A673 (cell line): ENCODE data around the gene SHE. TPM values are rescaled to one million over a fixed set of nuclear protein-coding genes. Genes with fewer than 3 reads are reported as not detected.

Experiments used
- BruUV-seq: library from RNA; stranded (reverse); fragments of 400-500 nt; replicated peaks from 2 replicates; lab custom pipeline; 2021; lab: Mats Ljungman, UMichigan
- CTCF ChIA-PET: fragments of 300-600 bp; sonication (Branson Sonifier 250); formaldehyde crosslinking; loops from one replicate; lab custom pipeline; 2022; ENCODE audit warnings: antibody characterized with exemption; lab: Charles Lee
- POLR2A ChIA-PET: fragments of 300-600 bp; sonication (Branson Sonifier 250); formaldehyde crosslinking; loops from one replicate; lab custom pipeline; 2022; ENCODE audit warnings: antibody characterized with exemption; ENCODE audit not compliant: low non-redundant PET; lab: Charles Lee
- DNase-seq: peaks from one replicate; pipeline ENCODE4 v3.0.0-alpha.2; 2015; ENCODE audit warnings: low spot score
- H3K27ac ChIP-seq: fragments of 200-600 bp; sonication (generic); 2 replicates; pipeline ENCODE4 v1.5.1; 2016; ENCODE audit warnings: mixed run types, low read depth, mild to moderate bottlenecking, mixed read lengths, antibody characterized with exemption, low read length; ENCODE audit not compliant: poor library complexity, severe bottlenecking
- H3K27me3 ChIP-seq: fragments of 200-600 bp; sonication (generic); replicated peaks from 2 replicates; pipeline ENCODE4 v1.6.1; 2017; ENCODE audit warnings: mixed run types, low read depth, mild to moderate bottlenecking, mixed read lengths, antibody characterized with exemption, low read length; ENCODE audit not compliant: insufficient read depth, poor library complexity
- H3K36me3 ChIP-seq: fragments of 200-600 bp; sonication (generic); 2 replicates; pipeline ENCODE4 v1.6.1; 2016; ENCODE audit warnings: mixed run types, mild to moderate bottlenecking, mixed read lengths, antibody characterized with exemption, low read length; ENCODE audit not compliant: insufficient read depth, poor library complexity, severe bottlenecking
- H3K4me1 ChIP-seq: fragments of 200-600 bp; sonication (generic); 2 replicates; pipeline ENCODE4 v1.6.1; 2017; ENCODE audit warnings: mixed run types, mild to moderate bottlenecking, mixed read lengths, antibody characterized with exemption, low read length; ENCODE audit not compliant: insufficient read depth, poor library complexity, severe bottlenecking
- H3K4me3 ChIP-seq: fragments of 200-600 bp; sonication (generic); 2 replicates; pipeline ENCODE4 v1.5.1; 2016; ENCODE audit warnings: low read depth, mixed run types, mild to moderate bottlenecking, mixed read lengths, low read length; ENCODE audit not compliant: poor library complexity, severe bottlenecking
- H3K9me3 ChIP-seq: fragments of 200-600 bp; sonication (generic); 2 replicates; pipeline ENCODE4 v1.6.1; 2016; ENCODE audit warnings: mixed run types, low read depth, mild to moderate bottlenecking, mixed read lengths, antibody characterized with exemption, low read length; ENCODE audit not compliant: poor library complexity, severe bottlenecking
- CTCF ChIP-seq: fragments of 300-800, 200-600 bp; sonication (generic); conservative IDR thresholded peaks from 2 replicates; pipeline ENCODE4 v1.5.1; 2017; ENCODE audit warnings: low read depth, mild to moderate bottlenecking, antibody characterized with exemption, low read length, moderate library complexity, mixed read lengths
- EZH2 ChIP-seq: fragments of 200-600 bp; sonication (generic); IDR thresholded peaks from 2 replicates; pipeline ENCODE4 v1.6.1; 2017; ENCODE audit warnings: borderline replicate concordance, low read depth, mild to moderate bottlenecking, mixed read lengths, antibody characterized with exemption, low read length; ENCODE audit not compliant: poor library complexity, severe bottlenecking
- intact Hi-C: fragments of 100-400 bp; cut with micrococcal nuclease; formaldehyde crosslinking; loops from one replicate; pipeline ENCODE4 v1.10.0; 2022; ENCODE audit not compliant: unreplicated experiment
- total RNA-seq: library from RNA; stranded (reverse); gene quantifications from 2 replicates; pipeline ENCODE4 v1.2.3, GENCODE V29; 2021

The SHE gene
- total RNA-seq, 1 experiment from 2014 or later: 0.04 TPM

GRCh38 chr1:154529308-154529707 lies 27.1 kb upstream of the SHE start:
- CTCF ChIA-PET: no interaction called here
- H3K27me3 ChIP-seq: no peaks in the 10 kb centered on the region
- TF ChIP-seq CTCF (no peak), EZH2 (no peak)
- H3K4me1 ChIP-seq: no peaks in the 10 kb centered on the region
- intact Hi-C loops: no loop called here
- no peaks in the 10 kb centered on the region for H3K36me3 ChIP-seq
- POLR2A ChIA-PET: no interaction called here
- no peak overlapping the region for H3K4me3 ChIP-seq
- H3K9me3 ChIP-seq: no peaks in the 10 kb centered on the region
- BruUV-seq: no TSS peak
- no peak overlapping the region for H3K27ac ChIP-seq
- no peak for DNase-seq

GRCh38 chr1:154527192-154527591 lies 25.0 kb upstream of the SHE start:
- no peak for DNase-seq
- intact Hi-C loops: no loop called here
- no peak for TF ChIP-seq EZH2
- TF ChIP-seq CTCF: no peak
- Histone ChIP-seq H3K9me3 (no peaks in the 10 kb centered on the region), H3K4me1 (no peaks in the 10 kb centered on the region), H3K4me3 (no peak overlapping the region), H3K27ac (no peak overlapping the region), H3K27me3 (no peaks in the 10 kb centered on the region), H3K36me3 (no peaks in the 10 kb centered on the region)
- ChIA-PET CTCF (no interaction called here), POLR2A (no interaction called here)
- BruUV-seq: no TSS peak

GRCh38 chr1:154524881-154525280 lies 22.7 kb upstream of the SHE start:
- DNase-seq: no peak

More at GRCh38 chr1:154524881-154525280, 22.7 kb upstream of the SHE start:
- ChIA-PET CTCF (no interaction called here), POLR2A (interaction anchor here (0.6 kb wide), 1 partner anchor 41 kb away, joined by 6 read pairs; no protein-coding TSS in a partner anchor)
- Histone ChIP-seq H3K36me3 (no peaks in the 10 kb centered on the region), H3K4me3 (no peak overlapping the region), H3K27me3 (no peaks in the 10 kb centered on the region), H3K9me3 (no peaks in the 10 kb centered on the region), H3K4me1 (no peaks in the 10 kb centered on the region), H3K27ac (no peak overlapping the region)
- BruUV-seq: no TSS peak
- intact Hi-C loops: no loop called here
- TF ChIP-seq EZH2 (no peak), CTCF (no peak)
